Thyroid gland (tissue), 4 donors: ENCODE data around the gene RREB1.

Experiments
- CTCF ChIP-seq, 6 experiments: fragments of 200-600 bp in 3 of 6; fragments of 450-650 bp in 3 of 6; sonication (generic) in 3 of 6; IDR thresholded peaks; one replicate each; pipeline ENCODE4 v1.5.1; 2016 to 2019; ENCODE audit warnings: antibody characterized with exemption in 6 of 6, mild to moderate bottlenecking in 2 of 6, inconsistent platforms in 1 of 6, moderate library complexity in 1 of 6
- POLR2A ChIP-seq, 2 donors: fragments of 450-650 bp; IDR thresholded peaks; one replicate each; pipeline ENCODE4 v1.6.1; 2017; ENCODE audit warnings: antibody characterized with exemption in 2 of 2, mild to moderate bottlenecking in 2 of 2, moderate library complexity in 1 of 2

- TF ChIP-seq POLR2A (IDR thresholded peaks at IDR 0.05) = no peak
- TF ChIP-seq CTCF (IDR thresholded peaks at IDR 0.05) = no peak
These were observed 94.2 kb downstream of the RREB1 start for GRCh38 chr6:7201732-7202541.
